ENCODE data around the gene DGKQ. TPM values are rescaled to one million over a fixed set of nuclear protein-coding genes. Genes with fewer than 3 reads are reported as not detected.

The DGKQ gene
- total and polyA plus RNA-seq, 2 experiments from 2014 or later: 4.0 to 22.4 TPM

GRCh38 chr4:929096-929765, 44.1 kb downstream of the DGKQ start:
- H3K27me3 Mint-ChIP-seq (ENCODE audit: insufficient read depth, low read depth, poor library complexity): peaks cover 16% of the 10 kb centered on the region
- ATAC-seq (no peak), DNase-seq (ENCODE audit: low spot score) (no peak)
- Histone ChIP-seq H3K27ac (ENCODE audit: low read depth) (no peak overlapping the region), H3K36me3 (ENCODE audit: insufficient read depth) (no peaks in the 10 kb centered on the region), H3K4me1 (ENCODE audit: insufficient read depth) (no peaks in the 10 kb centered on the region; the same call in 1 of the 2 replicates), H2AFZ (no peak overlapping the region), H3K4me3 (no peak overlapping the region), H4K20me1 (replicated peaks; ENCODE audit: insufficient read depth) (peaks cover 26% of the 10 kb centered on the region), H3K9me2 (ENCODE audit: insufficient read depth) (no peaks in the 10 kb centered on the region), H3K27me3 (ENCODE audit: insufficient read depth) (no peaks in the 10 kb centered on the region), H3F3A (replicated peaks; ENCODE audit: low read depth) (no peaks in the 10 kb centered on the region), H3K79me2 (replicated peaks; ENCODE audit: insufficient read depth) (peaks cover 64% of the 10 kb centered on the region), H3K4me2 (no peak overlapping the region)
- no peaks in the 10 kb centered on the region for H3K36me3 Mint-ChIP-seq (ENCODE audit: low read depth)
- no peak overlapping the region for H3K4me3 Mint-ChIP-seq
- H3K27ac Mint-ChIP-seq: no peak overlapping the region
- H3K9me3 Mint-ChIP-seq: no peaks in the 10 kb centered on the region
- peaks cover 27% of the 10 kb centered on the region for H3K4me1 Mint-ChIP-seq
- TF ChIP-seq ETS1 (IDR thresholded peaks at IDR 0.05): no peak
- no peak for TF ChIP-seq STAT1 (IDR thresholded peaks at IDR 0.05; ENCODE audit: unreplicated experiment)
- TF ChIP-seq POLR2AphosphoS5 (IDR thresholded peaks at IDR 0.05; ENCODE audit: low read depth): no peak
- TF ChIP-seq NANOG (IDR thresholded peaks at IDR 0.05; ENCODE audit: borderline replicate concordance): no peak
- TF ChIP-seq ZNF331 (CRISPR knock-in tag; IDR thresholded peaks at IDR 0.05; ENCODE audit: low read depth): no peak
- no peak for TF ChIP-seq ZNF462 (CRISPR knock-in tag; IDR thresholded peaks at IDR 0.05)
- TF ChIP-seq JUNB (IDR thresholded peaks at IDR 0.05; ENCODE audit: unreplicated experiment): no peak
- no peak for TF ChIP-seq CTCF (conservative IDR thresholded peaks at IDR 0.05; ENCODE audit: low read depth in 2 of 2)
- TF ChIP-seq EZH2phosphoT487 (IDR thresholded peaks at IDR 0.05; ENCODE audit: unreplicated experiment): no peak
- no peak for TF ChIP-seq CREB1 (CRISPR knock-in tag; IDR thresholded peaks at IDR 0.05; ENCODE audit: low read depth)
- TF ChIP-seq REST (IDR thresholded peaks at IDR 0.05; ENCODE audit: unreplicated experiment): no peak
- TF ChIP-seq ZNF114 (CRISPR knock-in tag; IDR thresholded peaks at IDR 0.05): no peak

Data from GM23338 (cell line).